ENCODE data around the gene CACNB3.

CACNB3 gene

DNA sequence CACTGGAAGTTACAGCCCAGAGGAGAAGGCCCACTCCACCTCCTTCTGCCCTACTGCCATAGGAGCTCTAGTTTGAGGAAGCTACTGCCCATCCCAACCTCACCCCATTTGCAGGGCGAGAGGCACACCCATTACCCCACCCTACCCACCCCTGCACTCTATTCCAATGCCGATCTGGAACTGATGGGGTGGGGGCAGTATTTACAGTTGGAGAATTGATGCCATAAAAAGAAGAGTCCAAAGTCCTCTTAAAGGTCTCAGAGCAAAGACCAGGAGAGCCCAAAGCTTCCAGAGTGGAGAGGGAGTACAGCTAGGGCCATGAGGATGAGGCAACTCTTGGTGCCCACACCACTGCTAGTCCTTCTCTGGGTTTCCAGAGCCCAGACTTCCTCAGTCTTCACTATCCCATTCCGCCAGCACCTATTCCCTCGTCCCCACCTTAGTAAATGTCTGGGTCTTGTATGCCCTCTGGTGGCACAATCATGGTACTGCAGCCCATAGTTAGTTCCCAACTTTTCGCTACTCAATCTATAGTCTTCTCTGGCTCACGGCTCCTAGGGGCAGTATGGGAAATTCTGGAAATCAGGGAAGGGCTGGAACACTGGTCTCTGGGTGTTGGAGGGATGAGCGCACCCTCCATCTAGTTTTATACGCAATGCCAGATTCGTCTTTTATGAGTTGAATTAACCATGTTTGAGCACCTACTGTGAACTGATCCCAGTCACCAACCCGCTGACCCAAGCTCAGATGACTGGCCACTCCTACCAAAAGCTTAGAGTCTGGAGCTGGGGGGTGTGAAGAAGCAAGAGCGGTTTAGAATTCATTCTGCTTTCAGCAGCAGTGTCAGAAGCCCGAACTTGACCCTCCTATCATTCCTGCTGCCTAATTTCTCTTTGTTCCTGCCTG is 22.5 kb upstream of the CACNB3 start:
- peak; percentile 91 for DNase-seq (ENCODE audit: low read depth in 1 of 2, low spot score in 1 of 2)
- no peak for TF ChIP-seq JUND (IDR thresholded peaks at IDR 0.05; ENCODE audit: low read depth)
- in situ Hi-C loops (cut with HindIII; ENCODE audit: low pct_unique_long_range_greater_than_20kb, low sequenced_read_pairs), result no loop called here

DNA sequence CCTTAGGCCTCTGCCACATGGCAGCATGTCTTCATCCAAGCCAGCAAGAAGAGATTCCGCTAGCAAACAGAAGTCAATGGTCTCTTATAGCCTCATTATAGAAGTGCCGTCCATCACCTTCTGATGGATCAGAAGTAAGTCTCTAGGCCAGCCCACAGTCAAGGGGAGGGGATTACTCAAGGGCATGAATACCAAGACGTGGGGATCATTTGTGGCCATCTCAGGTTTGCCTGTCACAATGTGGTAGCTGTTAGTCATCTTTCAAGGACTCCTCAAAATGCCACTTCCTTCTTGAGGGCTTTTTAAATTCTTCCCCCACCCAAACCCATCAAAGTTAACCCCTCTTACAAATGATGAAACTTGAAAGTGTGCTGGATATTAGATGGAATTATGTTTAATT is 21.3 kb upstream of the CACNB3 start:
- TF ChIP-seq JUND (IDR thresholded peaks at IDR 0.05; ENCODE audit: low read depth), result no peak
- no peak for DNase-seq (ENCODE audit: low read depth in 1 of 2, low spot score in 1 of 2)
- in situ Hi-C loops (cut with HindIII; ENCODE audit: low pct_unique_long_range_greater_than_20kb, low sequenced_read_pairs), result no loop called here

DNA sequence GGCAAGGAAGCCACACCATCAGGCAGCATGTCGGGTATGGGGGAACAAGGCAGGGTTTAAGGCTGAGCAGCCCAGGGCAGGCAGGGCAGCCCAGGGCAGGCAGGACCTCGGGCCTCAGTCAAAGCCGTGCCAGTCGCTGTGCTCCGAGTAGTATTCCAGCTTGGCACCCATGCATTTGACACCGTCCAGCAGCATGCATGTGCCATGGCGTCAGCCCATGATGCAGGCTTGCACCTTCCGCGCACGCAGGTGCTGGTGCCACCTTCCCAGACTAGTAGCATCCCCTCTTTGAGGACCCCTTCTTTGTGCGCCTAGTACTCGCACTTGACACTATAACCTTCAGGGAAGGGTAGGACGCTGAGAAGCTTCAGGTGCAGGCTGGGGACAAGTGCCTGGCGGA is 17.8 kb upstream of the CACNB3 start:
- in situ Hi-C loops (cut with HindIII; ENCODE audit: low pct_unique_long_range_greater_than_20kb, low sequenced_read_pairs), result no loop called here
- no peak for DNase-seq (ENCODE audit: low read depth in 1 of 2, low spot score in 1 of 2)
- TF ChIP-seq JUND (IDR thresholded peaks at IDR 0.05; ENCODE audit: low read depth), result no peak

- in situ Hi-C loops (cut with HindIII; ENCODE audit: low pct_unique_long_range_greater_than_20kb, low sequenced_read_pairs), result no loop called here
- no peak for TF ChIP-seq JUND (IDR thresholded peaks at IDR 0.05; ENCODE audit: low read depth)
- no peak for DNase-seq (ENCODE audit: low read depth in 1 of 2, low spot score in 1 of 2)
These were observed 17.3 kb upstream of the CACNB3 start for GRCh38 chr12:48800971-48801370.

DNA sequence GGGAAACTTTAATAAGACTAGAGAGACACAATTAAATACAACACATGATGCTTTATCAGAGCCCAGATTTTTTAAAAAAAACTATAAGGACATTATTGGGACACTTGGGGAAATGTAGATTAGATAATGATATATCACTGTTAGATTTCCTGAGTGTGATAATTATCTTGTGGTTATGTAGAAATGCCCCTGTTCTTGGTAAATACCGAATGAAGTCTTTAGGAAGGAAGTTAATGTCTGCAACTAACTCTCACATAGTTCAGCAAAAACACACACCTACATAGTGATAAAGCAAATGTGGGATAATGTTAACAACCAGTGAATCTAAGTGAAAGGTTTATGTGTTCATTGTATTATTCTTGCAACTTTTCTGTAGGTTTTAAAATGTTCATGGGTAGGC is 14.6 kb upstream of the CACNB3 start:
- no peak for DNase-seq (ENCODE audit: low read depth in 1 of 2, low spot score in 1 of 2)
- TF ChIP-seq JUND (IDR thresholded peaks at IDR 0.05; ENCODE audit: low read depth), result no peak
- in situ Hi-C loops (cut with HindIII; ENCODE audit: low pct_unique_long_range_greater_than_20kb, low sequenced_read_pairs), result no loop called here

DNA sequence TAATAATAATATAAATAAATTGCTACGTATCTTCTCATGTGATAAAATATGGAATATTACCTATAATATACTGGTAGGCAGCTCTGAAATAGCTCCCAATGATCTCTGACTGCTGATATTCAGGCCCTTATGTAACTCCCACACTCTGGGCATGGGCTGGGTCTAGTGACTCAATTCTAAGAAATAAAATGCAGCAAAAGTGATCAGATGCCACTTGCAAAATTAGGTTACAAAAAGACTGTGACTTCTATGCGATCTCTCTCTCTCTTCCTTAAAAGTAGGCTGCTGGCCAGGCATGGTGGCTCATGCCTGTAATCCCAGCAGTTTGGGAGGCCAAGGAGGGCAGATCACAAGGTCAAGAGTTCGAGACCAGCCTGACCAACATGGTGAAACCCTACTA is 10.3 kb upstream of the CACNB3 start:
- no peak for TF ChIP-seq JUND (IDR thresholded peaks at IDR 0.05; ENCODE audit: low read depth)
- in situ Hi-C loops (cut with HindIII; ENCODE audit: low pct_unique_long_range_greater_than_20kb, low sequenced_read_pairs), result no loop called here
- DNase-seq (ENCODE audit: low read depth in 1 of 2, low spot score in 1 of 2), result no peak

GRCh38 chr12:48810903-48811431 is 7.3 kb upstream of the CACNB3 start:
- TF ChIP-seq JUND (IDR thresholded peaks at IDR 0.05; ENCODE audit: low read depth), result no peak
- in situ Hi-C loops (cut with HindIII; ENCODE audit: low pct_unique_long_range_greater_than_20kb, low sequenced_read_pairs), result no loop called here
- DNase-seq (ENCODE audit: low read depth in 1 of 2, low spot score in 1 of 2), result no peak

DNA sequence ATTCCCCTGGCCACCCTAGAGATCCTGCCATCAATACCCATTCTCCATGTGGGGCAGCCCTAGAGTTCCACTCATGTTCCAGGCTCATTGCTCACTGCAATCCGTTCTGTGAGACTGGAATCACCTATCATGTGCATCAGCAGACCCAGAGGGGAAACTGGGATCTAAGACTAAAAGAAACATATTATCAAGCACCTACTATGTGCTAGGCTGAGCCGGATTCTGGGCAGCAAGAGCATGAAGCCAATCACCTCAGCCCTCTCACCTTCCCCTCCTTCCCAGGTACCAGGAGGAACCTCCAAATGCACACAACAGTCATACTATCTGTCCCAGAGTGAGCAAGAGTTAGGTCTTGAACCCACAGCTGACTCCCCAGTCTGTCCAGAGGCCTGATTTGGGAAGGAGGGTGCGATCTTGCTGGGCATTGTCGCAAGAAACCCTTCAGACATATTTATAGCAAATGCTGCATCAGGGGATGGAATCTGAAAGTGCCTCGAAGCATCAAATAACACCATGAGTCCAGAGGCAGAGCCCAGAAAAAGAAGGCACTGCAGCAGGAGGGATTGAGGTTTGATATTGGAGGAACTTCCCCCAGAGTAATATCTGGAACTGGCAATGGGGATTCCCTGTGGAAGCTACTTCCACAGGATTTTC is 6.7 kb upstream of the CACNB3 start:
- TF ChIP-seq JUND (IDR thresholded peaks at IDR 0.05; ENCODE audit: low read depth), result no peak
- no peak for DNase-seq (ENCODE audit: low read depth in 1 of 2, low spot score in 1 of 2)
- in situ Hi-C loops (cut with HindIII; ENCODE audit: low pct_unique_long_range_greater_than_20kb, low sequenced_read_pairs), result no loop called here

GRCh38 chr12:48812389-48812788 is 5.9 kb upstream of the CACNB3 start:
- in situ Hi-C loops (cut with HindIII; ENCODE audit: low pct_unique_long_range_greater_than_20kb, low sequenced_read_pairs), result no loop called here
- no peak for DNase-seq (ENCODE audit: low read depth in 1 of 2, low spot score in 1 of 2)
- TF ChIP-seq JUND (IDR thresholded peaks at IDR 0.05; ENCODE audit: low read depth), result no peak

DNA sequence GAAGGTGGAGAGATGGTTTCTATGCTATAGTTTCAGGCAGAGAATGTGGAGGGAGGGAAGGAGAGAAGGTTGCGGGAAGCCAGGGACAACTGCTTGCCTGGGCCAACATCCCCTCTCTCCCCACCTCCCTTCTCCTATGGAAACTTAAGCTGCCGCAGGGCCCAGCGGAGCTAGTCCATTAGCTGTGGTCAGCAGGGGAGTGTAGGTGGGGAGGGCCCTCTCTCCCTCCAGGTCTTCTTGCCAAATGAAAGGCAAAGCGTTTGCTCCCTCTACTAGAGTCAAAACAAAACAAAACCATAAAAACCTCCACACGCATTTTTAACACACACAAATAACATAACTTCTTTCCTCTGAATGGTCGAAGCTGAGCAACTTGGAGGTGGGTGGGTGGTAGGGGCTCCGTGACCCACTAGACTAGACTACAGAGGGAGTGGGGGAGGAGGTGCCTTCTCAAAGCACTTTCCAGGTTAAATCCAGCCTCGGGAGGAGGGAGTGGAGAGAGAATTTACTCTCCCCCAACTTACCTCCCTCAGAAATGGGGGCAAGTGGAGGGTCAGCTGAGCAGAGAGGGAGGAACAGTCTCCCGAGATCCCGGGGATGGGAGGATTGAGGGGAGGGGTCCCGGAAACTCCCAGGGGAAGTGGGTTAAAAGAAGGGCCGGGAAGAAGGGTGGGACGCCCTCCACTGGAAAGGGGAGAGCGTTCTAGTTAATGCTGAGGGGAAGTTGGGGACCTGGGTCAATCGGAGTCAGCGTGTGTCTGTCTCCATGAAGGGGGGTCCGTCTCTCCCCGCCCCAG is 4.6 kb upstream of the CACNB3 start:
- in situ Hi-C loops (cut with HindIII; ENCODE audit: low pct_unique_long_range_greater_than_20kb, low sequenced_read_pairs), result no loop called here
- TF ChIP-seq JUND (IDR thresholded peaks at IDR 0.05; ENCODE audit: low read depth), result no peak
- DNase-seq (ENCODE audit: low read depth in 1 of 2, low spot score in 1 of 2), result no peak

- DNase-seq (ENCODE audit: low read depth in 1 of 2, low spot score in 1 of 2), result peak; percentile 85 to 89
- in situ Hi-C loops (cut with HindIII; ENCODE audit: low pct_unique_long_range_greater_than_20kb, low sequenced_read_pairs), result no loop called here
- no peak for TF ChIP-seq JUND (IDR thresholded peaks at IDR 0.05; ENCODE audit: low read depth)
These were observed 3.8 kb upstream of the CACNB3 start for GRCh38 chr12:48814262-48815125.
